ENCODE data around the gene ADAMTS7. TPM values are rescaled to one million over a fixed set of nuclear protein-coding genes. Genes with fewer than 3 reads are reported as not detected.

The ADAMTS7 gene
- total and polyA plus RNA-seq, 2 donors (not counting 3 experiments of a cell fraction or from before 2014, with no cell fraction given): 49.6 to 64.7 TPM

GRCh38 chr15:78842519-78842918, 31.3 kb upstream of the ADAMTS7 start:
- Histone ChIP-seq H3K4me2 (ENCODE audit: insufficient read depth, low read length) (no peak overlapping the region), H3K9me3 (replicated peaks; ENCODE audit: control insufficient read depth, insufficient read depth, low read length) (no peaks in the 10 kb centered on the region), H2AFZ (ENCODE audit: low read depth, low read length) (no peak overlapping the region), H3K36me3 (ENCODE audit: control insufficient read depth in 2 of 2, extremely low read depth in 1 of 2, insufficient read depth in 2 of 2, low read length in 2 of 2) (no peaks in the 10 kb centered on the region), H3K9ac (replicated peaks; ENCODE audit: extremely low read depth, insufficient read depth, low read length) (no peak overlapping the region), H3K79me2 (ENCODE audit: control insufficient read depth, insufficient read depth, low read length) (no peaks in the 10 kb centered on the region), H3K4me3 (replicated peaks in 1 of 3; ENCODE audit: insufficient read depth in 1 of 3, low read depth in 1 of 3, low read length in 3 of 3) (no peak overlapping the region), H4K20me1 (replicated peaks; ENCODE audit: control insufficient read depth, extremely low read depth, insufficient read depth, low read length) (no peaks in the 10 kb centered on the region), H3K9me1 (replicated peaks; ENCODE audit: control insufficient read depth, extremely low read depth, insufficient read depth, low read length) (no peaks in the 10 kb centered on the region), H3K27me3 (ENCODE audit: control insufficient read depth in 2 of 2, insufficient read depth in 2 of 2, low read length in 2 of 2) (no peaks in the 10 kb centered on the region), H3K4me1 (ENCODE audit: control insufficient read depth, extremely low read depth, insufficient read depth, low read length) (no peaks in the 10 kb centered on the region), H3K27ac (ENCODE audit: insufficient read depth, low read depth, low read length) (no peak overlapping the region)
- CTCF ChIA-PET: interaction anchor here (1.0 to 1.2 kb wide), 2 partner anchors 20 to 31 kb away, joined by 3 read pairs; partner anchors contain the start of gene ADAMTS7
- BruUV-seq (replicated peaks): no TSS peak
- POLR2A ChIA-PET: no interaction called here
- dilution Hi-C loops (cut with MboI; ENCODE audit: extremely low pct_ligation_motif_present, low sequenced_read_pairs) (no loop called here), intact Hi-C loops (cut with micrococcal nuclease) (no loop called here)
- TF ChIP-seq JUN (IDR thresholded peaks at IDR 0.05; ENCODE audit: borderline replicate concordance, insufficient read depth, insufficient read length, low read depth) (no peak), POLR2AphosphoS5 (IDR thresholded peaks at IDR 0.05; ENCODE audit: insufficient read depth, low read depth, low read length) (no peak), EZH2 (IDR thresholded peaks at IDR 0.05; ENCODE audit: borderline replicate concordance, low read depth, low read length, severe bottlenecking) (no peak), POLR2A (IDR thresholded peaks at IDR 0.05; ENCODE audit: low read depth, low read length) (no peak), FOS (IDR thresholded peaks at IDR 0.05; ENCODE audit: borderline replicate concordance, insufficient read depth, low read length) (no peak), MAX (IDR thresholded peaks at IDR 0.05; ENCODE audit: insufficient read depth, insufficient read length) (no peak), MYC (IDR thresholded peaks at IDR 0.05; ENCODE audit: low read depth, low read length) (no peak), CTCF (IDR thresholded peaks at IDR 0.05; ENCODE audit: extremely low read depth in 1 of 2, insufficient read depth in 1 of 2, low read depth in 1 of 2, low read length in 2 of 2) (no peak), GATA2 (IDR thresholded peaks at IDR 0.05; ENCODE audit: insufficient read depth, insufficient read length, low read depth, low read length) (no peak)
- FAIRE-seq: no peak
- no peak for DNase-seq (ENCODE audit: low read depth, low spot score)

Measured in endothelial cell of umbilical vein (primary cell).